ENCODE data around the gene BMP8A. TPM values are rescaled to one million over a fixed set of nuclear protein-coding genes. Genes with fewer than 3 reads are reported as not detected.
A peak's percentile ranks its signal among the peaks of the same experiment; 100 is the strongest.
"Not testable (repeated sequence)": the region's sequence is repeated elsewhere in the genome, so short reads cannot be mapped to it uniquely, and the experiment has no call there.

BMP8A gene
- total RNA-seq, 2 experiments from 2014 or later = not detected

GRCh38 chr1:39500862-39501389 is 9.5 kb downstream of the BMP8A start:
- ATAC-seq (no peak), DNase-seq (no peak)
- Mint-ChIP-seq H3K4me1 (no peaks in the 10 kb centered on the region), H3K4me3 (no peak overlapping the region), H3K36me3 (no peaks in the 10 kb centered on the region), H3K27me3 (peaks cover 18% of the 10 kb centered on the region), H3K27ac (no peak overlapping the region), H3K9me3 (ENCODE audit: low read depth) (no peaks in the 10 kb centered on the region)
- CTCF ChIA-PET = interaction anchor here (0.6 kb wide), 1 partner anchor 14 kb away, joined by 4 read pairs; no protein-coding TSS in a partner anchor

GRCh38 chr1:39501666-39502065 is 10.2 kb downstream of the BMP8A start:
- Mint-ChIP-seq H3K4me3 (no peak overlapping the region), H3K27me3 (peaks cover 17% of the 10 kb centered on the region), H3K4me1 (no peaks in the 10 kb centered on the region), H3K9me3 (ENCODE audit: low read depth) (no peaks in the 10 kb centered on the region), H3K27ac (no peak overlapping the region), H3K36me3 (no peaks in the 10 kb centered on the region)
- DNase-seq = no peak
- ATAC-seq = no peak
- CTCF ChIA-PET = no interaction called here

GRCh38 chr1:39504436-39504835 is 13.0 kb downstream of the BMP8A start:
- ATAC-seq; H3K4me3 Mint-ChIP-seq; H3K4me1 Mint-ChIP-seq; H3K27ac Mint-ChIP-seq; CTCF ChIA-PET; H3K9me3 Mint-ChIP-seq (ENCODE audit: low read depth); H3K36me3 Mint-ChIP-seq; DNase-seq: not testable (repeated sequence)
- H3K27me3 Mint-ChIP-seq = peaks cover 33% of the 10 kb centered on the region

- Mint-ChIP-seq H3K4me3 (no peak overlapping the region), H3K36me3 (no peaks in the 10 kb centered on the region), H3K9me3 (ENCODE audit: low read depth) (no peaks in the 10 kb centered on the region), H3K4me1 (peaks cover 16% of the 10 kb centered on the region), H3K27me3 (peaks cover 32% of the 10 kb centered on the region), H3K27ac (no peak overlapping the region)
- DNase-seq (no peak), ATAC-seq (no peak)
- CTCF ChIA-PET = no interaction called here
Observed at GRCh38 chr1:39505289-39505688, 13.9 kb downstream of the BMP8A start.

GRCh38 chr1:39507230-39507928 is 15.9 kb downstream of the BMP8A start:
- H3K4me3 Mint-ChIP-seq = no peak overlapping the region
- H3K36me3 Mint-ChIP-seq = no peaks in the 10 kb centered on the region
- H3K4me1 Mint-ChIP-seq = peaks cover 19% of the 10 kb centered on the region
- no peak overlapping the region for H3K27ac Mint-ChIP-seq
- ATAC-seq (no peak), DNase-seq (no peak)
- peaks cover 28% of the 10 kb centered on the region for H3K27me3 Mint-ChIP-seq
- H3K9me3 Mint-ChIP-seq (ENCODE audit: low read depth) = no peaks in the 10 kb centered on the region
- CTCF ChIA-PET = interaction anchor here (1.2 kb wide), 1 partner anchor 31 kb away, joined by 4 read pairs; no protein-coding TSS in a partner anchor

GRCh38 chr1:39508266-39508665 is 16.8 kb downstream of the BMP8A start:
- peaks cover 19% of the 10 kb centered on the region for H3K4me1 Mint-ChIP-seq
- H3K27me3 Mint-ChIP-seq = peaks cover 28% of the 10 kb centered on the region
- no peaks in the 10 kb centered on the region for H3K36me3 Mint-ChIP-seq
- H3K27ac Mint-ChIP-seq = no peak overlapping the region
- ATAC-seq (no peak), DNase-seq (no peak)
- no peak overlapping the region for H3K4me3 Mint-ChIP-seq
- CTCF ChIA-PET = interaction anchor here (1.2 kb wide), 1 partner anchor 31 kb away, joined by 4 read pairs; no protein-coding TSS in a partner anchor
- H3K9me3 Mint-ChIP-seq (ENCODE audit: low read depth) = no peaks in the 10 kb centered on the region

- H3K9me3 Mint-ChIP-seq (ENCODE audit: low read depth) = no peaks in the 10 kb centered on the region
- peak; percentile 38 for ATAC-seq
- H3K36me3 Mint-ChIP-seq = no peaks in the 10 kb centered on the region
- no peak for DNase-seq
- peak overlapping the region; percentile 15 for H3K27ac Mint-ChIP-seq
- no peak overlapping the region for H3K4me3 Mint-ChIP-seq
- peaks cover 28% of the 10 kb centered on the region for H3K27me3 Mint-ChIP-seq
- CTCF ChIA-PET = interaction anchor here (1.2 kb wide), 1 partner anchor 30 kb away, joined by 4 read pairs; no protein-coding TSS in a partner anchor
- H3K4me1 Mint-ChIP-seq = peaks cover 19% of the 10 kb centered on the region
Observed at GRCh38 chr1:39508857-39509305, 17.4 kb downstream of the BMP8A start.

- DNase-seq = peak; percentile 61
- Mint-ChIP-seq H3K4me3 (peak overlapping the region; percentile 4), H3K9me3 (ENCODE audit: low read depth) (no peaks in the 10 kb centered on the region), H3K27me3 (peaks cover 28% of the 10 kb centered on the region), H3K36me3 (no peaks in the 10 kb centered on the region), H3K27ac (peak overlapping the region; percentile 15), H3K4me1 (peaks cover 19% of the 10 kb centered on the region)
- CTCF ChIA-PET = no interaction called here
- peak; percentile 37 for ATAC-seq
Observed at GRCh38 chr1:39509360-39510009, 18.0 kb downstream of the BMP8A start.

GRCh38 chr1:39510570-39511186 is 19.2 kb downstream of the BMP8A start:
- CTCF ChIA-PET = not testable (repeated sequence)

GRCh38 chr1:39511477-39511876 is 20.0 kb downstream of the BMP8A start:
- H3K4me3 Mint-ChIP-seq; H3K9me3 Mint-ChIP-seq (ENCODE audit: low read depth); CTCF ChIA-PET; ATAC-seq; H3K36me3 Mint-ChIP-seq; DNase-seq; H3K27ac Mint-ChIP-seq: not testable (repeated sequence)
- Mint-ChIP-seq H3K27me3 (peaks cover 29% of the 10 kb centered on the region), H3K4me1 (peaks cover 22% of the 10 kb centered on the region)

More at GRCh38 chr1:39510570-39511186, 19.2 kb downstream of the BMP8A start:
- H3K4me3 Mint-ChIP-seq; H3K27ac Mint-ChIP-seq; DNase-seq; H3K36me3 Mint-ChIP-seq; H3K9me3 Mint-ChIP-seq (ENCODE audit: low read depth); ATAC-seq: not testable (repeated sequence)
- peaks cover 30% of the 10 kb centered on the region for H3K27me3 Mint-ChIP-seq
- H3K4me1 Mint-ChIP-seq = peaks cover 22% of the 10 kb centered on the region

- peaks cover 22% of the 10 kb centered on the region for H3K4me1 Mint-ChIP-seq
- H3K4me3 Mint-ChIP-seq; CTCF ChIA-PET; DNase-seq; H3K9me3 Mint-ChIP-seq (ENCODE audit: low read depth); H3K27ac Mint-ChIP-seq; H3K36me3 Mint-ChIP-seq: not testable (repeated sequence)
- H3K27me3 Mint-ChIP-seq = peaks cover 21% of the 10 kb centered on the region
- ATAC-seq = peak; percentile 32
Observed at GRCh38 chr1:39512234-39512847, 20.9 kb downstream of the BMP8A start.

GRCh38 chr1:39514710-39515124 is 23.3 kb downstream of the BMP8A start:
- H3K9me3 Mint-ChIP-seq (ENCODE audit: low read depth); H3K4me1 Mint-ChIP-seq; H3K27ac Mint-ChIP-seq; CTCF ChIA-PET; H3K4me3 Mint-ChIP-seq; DNase-seq; H3K27me3 Mint-ChIP-seq; H3K36me3 Mint-ChIP-seq: not testable (repeated sequence)
- ATAC-seq = peak; percentile 27
